HepG2 (cell line): ENCODE results near the gene HSPA1A. TPM values are rescaled to one million over a fixed set of nuclear protein-coding genes. Genes with fewer than 3 reads are reported as not detected.

ENCODE experiments used
- AGO1 ChIP-seq: fragments of 200-400 bp; formaldehyde crosslinking; IDR thresholded peaks from 2 replicates; pipeline ENCODE4 v1.6.1; 2017; ENCODE audit warnings: mild to moderate bottlenecking, low read depth, low read length, moderate library complexity; ENCODE audit not compliant: poor library complexity, severe bottlenecking
- CENPX ChIP-seq: sonication (generic); formaldehyde crosslinking; IDR thresholded peaks from 2 replicates; pipeline ENCODE4 v1.9.0; 2021; ENCODE audit warnings: mild to moderate bottlenecking, missing genetic modification reagents, moderate library complexity
- DPF2 ChIP-seq: sonication (generic); formaldehyde crosslinking; IDR thresholded peaks from 2 replicates; pipeline ENCODE4 v1.4.0; 2020; ENCODE audit warnings: mild to moderate bottlenecking, low read depth, missing genetic modification reagents, borderline replicate concordance
- HCFC1 ChIP-seq: fragments of 150-350 bp; IDR thresholded peaks from 2 replicates; pipeline ENCODE4 v1.6.1; 2014; ENCODE audit warnings: low read depth, low read length
- HES4 ChIP-seq: sonication (generic); formaldehyde crosslinking; IDR thresholded peaks from 2 replicates; pipeline ENCODE4 v1.9.0; 2021; ENCODE audit warnings: mild to moderate bottlenecking, missing genetic modification reagents, borderline replicate concordance
- NFRKB ChIP-seq: fragments of 450-650 bp; IDR thresholded peaks from 2 replicates; pipeline ENCODE4 v1.6.1; 2017
- REXO4 ChIP-seq: sonication (generic); formaldehyde crosslinking; IDR thresholded peaks from 2 replicates; pipeline ENCODE4 v1.8.0; 2022; ENCODE audit warnings: missing genetic modification reagents, mild to moderate bottlenecking, borderline replicate concordance
- RFX1 ChIP-seq: fragments of 450-650 bp; IDR thresholded peaks from 2 replicates; pipeline ENCODE4 v1.6.1; 2017
- SALL1 ChIP-seq: sonication (generic); formaldehyde crosslinking; IDR thresholded peaks from 2 replicates; pipeline ENCODE4 v1.8.0; 2022; ENCODE audit warnings: mild to moderate bottlenecking, missing genetic modification reagents
- TARDBP ChIP-seq: sonication (generic); formaldehyde crosslinking; IDR thresholded peaks from 2 replicates; pipeline ENCODE4 v1.8.0; 2022; ENCODE audit warnings: mild to moderate bottlenecking, missing genetic modification reagents
- ZBTB1 ChIP-seq: sonication (generic); formaldehyde crosslinking; IDR thresholded peaks from 2 replicates; pipeline ENCODE4 v1.4.0; 2020; ENCODE audit warnings: missing genetic modification reagents, borderline replicate concordance
- ZC3H4 ChIP-seq: sonication (generic); formaldehyde crosslinking; IDR thresholded peaks from 2 replicates; pipeline ENCODE4 v1.4.0; 2020; ENCODE audit warnings: missing genetic modification reagents, borderline replicate concordance
- ZFP36 ChIP-seq: fragments of 150-350 bp; IDR thresholded peaks from 2 replicates; pipeline ENCODE4 v1.6.1; 2018; ENCODE audit warnings: borderline replicate concordance, low read length, low read depth; ENCODE audit not compliant: partially characterized antibody
- ZFP36L1 ChIP-seq: sonication (generic); formaldehyde crosslinking; IDR thresholded peaks from 2 replicates; pipeline ENCODE4 v1.8.0; 2022; ENCODE audit warnings: mild to moderate bottlenecking, missing genetic modification reagents, moderate library complexity
- ZIK1 ChIP-seq: sonication (generic); formaldehyde crosslinking; IDR thresholded peaks from 2 replicates; pipeline ENCODE4 v1.5.0; 2020; ENCODE audit warnings: mild to moderate bottlenecking, low read depth, missing genetic modification reagents, borderline replicate concordance
- ZNF263 ChIP-seq: sonication (generic); formaldehyde crosslinking; IDR thresholded peaks from 2 replicates; pipeline ENCODE4 v1.4.0; 2020; ENCODE audit warnings: missing genetic modification reagents
- ZNF546 ChIP-seq: sonication (generic); formaldehyde crosslinking; conservative IDR thresholded peaks from 2 replicates; pipeline ENCODE4 v1.8.1; 2023; ENCODE audit warnings: mild to moderate bottlenecking, missing genetic modification reagents
- ZNF672 ChIP-seq: sonication (generic); formaldehyde crosslinking; IDR thresholded peaks from 2 replicates; pipeline ENCODE4 v1.8.1; 2022; ENCODE audit warnings: missing genetic modification reagents
- ZNF768 ChIP-seq: sonication (generic); formaldehyde crosslinking; IDR thresholded peaks from 2 replicates; pipeline ENCODE4 v1.4.0; 2020; ENCODE audit warnings: missing genetic modification reagents
- polyA plus RNA-seq, 8 experiments: library from polyadenylated mRNA; depleted of rRNA in 3 of 8; stranded (reverse) in 7 of 8; unstranded in 1 of 8; fragments of >200 nt; fragmentation: Illumina TruSeq in 4 of 8; extraction: Trizol in 4 of 8; gene quantifications; 2 replicates each; pipeline versions ENCODE4 v1.2.1 to v1.2.3, GENCODE V29; 2011 to 2016; ENCODE audit warnings: low read depth in 4 of 8, missing spikeins in 1 of 8, mixed read lengths in 1 of 8; ENCODE audit not compliant: insufficient read depth in 1 of 8
- total RNA-seq, 5 experiments: library from RNA; depleted of rRNA; stranded (reverse); fragments of >200 nt; fragmentation: Illumina TruSeq; extraction: Trizol; gene quantifications; 2 replicates each; pipeline ENCODE4 v1.2.3, GENCODE V29; 2016; ENCODE audit warnings: low read depth in 1 of 5
- TF ChIP-seq, protein P1 (sequence below): sonication (generic); formaldehyde crosslinking; IDR thresholded peaks from 2 replicates; pipeline ENCODE4 v1.9.0; 2021; ENCODE audit warnings: missing genetic modification reagents, borderline replicate concordance
- TF ChIP-seq, protein P2 (sequence below): sonication (generic); formaldehyde crosslinking; IDR thresholded peaks from 2 replicates; pipeline ENCODE4 v1.4.0; 2020; ENCODE audit warnings: missing genetic modification reagents, borderline replicate concordance
- TF ChIP-seq, protein P3 (sequence below): sonication (generic); formaldehyde crosslinking; IDR thresholded peaks from 2 replicates; pipeline ENCODE4 v1.4.0; 2020; ENCODE audit warnings: missing genetic modification reagents

Gene HSPA1A
- total and polyA plus RNA-seq, 2 of the 13 experiments (the other 11 are each of a cell fraction or from before 2014, with no cell fraction given), result 44.5 to 85.0 TPM

DNA sequence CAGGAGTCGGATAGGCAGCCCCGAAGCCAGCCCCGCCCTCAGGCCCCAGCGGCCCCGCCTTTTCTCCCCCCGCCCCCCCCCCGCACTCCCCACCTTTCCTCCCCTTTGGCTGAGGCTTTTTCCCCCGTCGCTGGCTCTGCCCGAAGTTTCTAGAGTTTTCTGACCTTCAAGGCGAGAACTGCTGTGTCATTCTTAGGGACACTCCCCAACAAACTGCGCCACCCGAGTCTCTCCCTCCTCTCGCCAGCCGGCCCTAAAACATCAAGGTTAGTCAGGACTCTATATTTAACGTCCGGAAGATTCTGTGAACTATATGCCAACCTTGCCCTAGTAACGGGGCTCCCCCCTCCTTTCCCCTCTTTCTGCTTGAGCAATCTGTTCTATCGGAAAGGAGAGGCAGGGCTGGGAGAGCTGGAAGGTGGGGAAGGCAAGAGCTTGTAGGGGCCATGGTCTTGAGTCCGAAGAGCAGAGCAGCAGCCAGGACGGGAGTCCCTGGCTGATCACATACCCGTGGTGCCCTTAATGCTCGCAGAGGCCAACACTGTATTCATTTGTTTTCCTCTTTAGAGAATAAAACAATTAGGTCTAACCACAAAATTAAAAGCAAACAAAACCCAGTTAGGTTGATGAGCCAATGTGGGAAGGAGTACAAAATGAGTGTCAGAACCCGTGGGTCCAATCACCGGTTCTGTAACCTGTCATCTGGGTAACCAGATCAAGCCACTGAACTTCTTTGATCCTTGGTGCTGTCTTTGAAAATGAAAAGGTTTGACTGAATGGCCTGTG is 6.9 kb downstream of the HSPA1A start (continued):
- TF ChIP-seq, protein P1, sequence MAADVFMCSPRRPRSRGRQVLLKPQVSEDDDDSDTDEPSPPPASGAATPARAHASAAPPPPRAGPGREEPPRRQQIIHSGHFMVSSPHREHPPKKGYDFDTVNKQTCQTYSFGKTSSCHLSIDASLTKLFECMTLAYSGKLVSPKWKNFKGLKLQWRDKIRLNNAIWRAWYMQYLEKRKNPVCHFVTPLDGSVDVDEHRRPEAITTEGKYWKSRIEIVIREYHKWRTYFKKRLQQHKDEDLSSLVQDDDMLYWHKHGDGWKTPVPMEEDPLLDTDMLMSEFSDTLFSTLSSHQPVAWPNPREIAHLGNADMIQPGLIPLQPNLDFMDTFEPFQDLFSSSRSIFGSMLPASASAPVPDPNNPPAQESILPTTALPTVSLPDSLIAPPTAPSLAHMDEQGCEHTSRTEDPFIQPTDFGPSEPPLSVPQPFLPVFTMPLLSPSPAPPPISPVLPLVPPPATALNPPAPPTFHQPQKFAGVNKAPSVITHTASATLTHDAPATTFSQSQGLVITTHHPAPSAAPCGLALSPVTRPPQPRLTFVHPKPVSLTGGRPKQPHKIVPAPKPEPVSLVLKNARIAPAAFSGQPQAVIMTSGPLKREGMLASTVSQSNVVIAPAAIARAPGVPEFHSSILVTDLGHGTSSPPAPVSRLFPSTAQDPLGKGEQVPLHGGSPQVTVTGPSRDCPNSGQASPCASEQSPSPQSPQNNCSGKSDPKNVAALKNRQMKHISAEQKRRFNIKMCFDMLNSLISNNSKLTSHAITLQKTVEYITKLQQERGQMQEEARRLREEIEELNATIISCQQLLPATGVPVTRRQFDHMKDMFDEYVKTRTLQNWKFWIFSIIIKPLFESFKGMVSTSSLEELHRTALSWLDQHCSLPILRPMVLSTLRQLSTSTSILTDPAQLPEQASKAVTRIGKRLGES, result no peak
- TF ChIP-seq ZFP36 (no peak), REXO4 (CRISPR knock-in tag) (no peak), DPF2 (CRISPR knock-in tag) (no peak), AGO1 (no peak), HES4 (CRISPR knock-in tag) (no peak), ZNF672 (CRISPR knock-in tag) (no peak), HCFC1 (peak; percentile 17; the same call in 1 of the 2 replicates), ZIK1 (CRISPR knock-in tag) (no peak), RFX1 (no peak), ZNF768 (CRISPR knock-in tag) (no peak), CENPX (CRISPR knock-in tag) (no peak), ZFP36L1 (CRISPR knock-in tag) (0 out of 2 replicates have a peak, but pooled peaks have one; percentile 19), SALL1 (CRISPR knock-in tag) (peak; percentile 56), ZBTB1 (no peak), ZC3H4 (CRISPR knock-in tag) (no peak), TARDBP (no peak), NFRKB (no peak), ZNF546 (CRISPR knock-in tag) (no peak), ZNF263 (CRISPR knock-in tag) (0 out of 2 replicates have a peak, but pooled peaks have one; percentile 14)
- TF ChIP-seq, protein P2, sequence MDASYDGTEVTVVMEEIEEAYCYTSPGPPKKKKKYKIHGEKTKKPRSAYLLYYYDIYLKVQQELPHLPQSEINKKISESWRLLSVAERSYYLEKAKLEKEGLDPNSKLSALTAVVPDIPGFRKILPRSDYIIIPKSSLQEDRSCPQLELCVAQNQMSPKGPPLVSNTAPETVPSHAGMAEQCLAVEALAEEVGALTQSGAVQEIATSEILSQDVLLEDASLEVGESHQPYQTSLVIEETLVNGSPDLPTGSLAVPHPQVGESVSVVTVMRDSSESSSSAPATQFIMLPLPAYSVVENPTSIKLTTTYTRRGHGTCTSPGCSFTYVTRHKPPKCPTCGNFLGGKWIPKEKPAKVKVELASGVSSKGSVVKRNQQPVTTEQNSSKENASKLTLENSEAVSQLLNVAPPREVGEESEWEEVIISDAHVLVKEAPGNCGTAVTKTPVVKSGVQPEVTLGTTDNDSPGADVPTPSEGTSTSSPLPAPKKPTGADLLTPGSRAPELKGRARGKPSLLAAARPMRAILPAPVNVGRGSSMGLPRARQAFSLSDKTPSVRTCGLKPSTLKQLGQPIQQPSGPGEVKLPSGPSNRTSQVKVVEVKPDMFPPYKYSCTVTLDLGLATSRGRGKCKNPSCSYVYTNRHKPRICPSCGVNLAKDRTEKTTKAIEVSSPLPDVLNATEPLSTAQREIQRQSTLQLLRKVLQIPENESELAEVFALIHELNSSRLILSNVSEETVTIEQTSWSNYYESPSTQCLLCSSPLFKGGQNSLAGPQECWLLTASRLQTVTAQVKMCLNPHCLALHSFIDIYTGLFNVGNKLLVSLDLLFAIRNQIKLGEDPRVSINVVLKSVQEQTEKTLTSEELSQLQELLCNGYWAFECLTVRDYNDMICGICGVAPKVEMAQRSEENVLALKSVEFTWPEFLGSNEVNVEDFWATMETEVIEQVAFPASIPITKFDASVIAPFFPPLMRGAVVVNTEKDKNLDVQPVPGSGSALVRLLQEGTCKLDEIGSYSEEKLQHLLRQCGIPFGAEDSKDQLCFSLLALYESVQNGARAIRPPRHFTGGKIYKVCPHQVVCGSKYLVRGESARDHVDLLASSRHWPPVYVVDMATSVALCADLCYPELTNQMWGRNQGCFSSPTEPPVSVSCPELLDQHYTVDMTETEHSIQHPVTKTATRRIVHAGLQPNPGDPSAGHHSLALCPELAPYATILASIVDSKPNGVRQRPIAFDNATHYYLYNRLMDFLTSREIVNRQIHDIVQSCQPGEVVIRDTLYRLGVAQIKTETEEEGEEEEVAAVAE (CRISPR knock-in tag), result no peak
- TF ChIP-seq, protein P3, sequence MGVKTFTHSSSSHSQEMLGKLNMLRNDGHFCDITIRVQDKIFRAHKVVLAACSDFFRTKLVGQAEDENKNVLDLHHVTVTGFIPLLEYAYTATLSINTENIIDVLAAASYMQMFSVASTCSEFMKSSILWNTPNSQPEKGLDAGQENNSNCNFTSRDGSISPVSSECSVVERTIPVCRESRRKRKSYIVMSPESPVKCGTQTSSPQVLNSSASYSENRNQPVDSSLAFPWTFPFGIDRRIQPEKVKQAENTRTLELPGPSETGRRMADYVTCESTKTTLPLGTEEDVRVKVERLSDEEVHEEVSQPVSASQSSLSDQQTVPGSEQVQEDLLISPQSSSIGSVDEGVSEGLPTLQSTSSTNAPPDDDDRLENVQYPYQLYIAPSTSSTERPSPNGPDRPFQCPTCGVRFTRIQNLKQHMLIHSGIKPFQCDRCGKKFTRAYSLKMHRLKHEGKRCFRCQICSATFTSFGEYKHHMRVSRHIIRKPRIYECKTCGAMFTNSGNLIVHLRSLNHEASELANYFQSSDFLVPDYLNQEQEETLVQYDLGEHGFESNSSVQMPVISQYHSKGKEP, result no peak
